CD4-positive, alpha-beta T cell treated with Interferon alpha-2 for 1 hour (primary cell): ENCODE measurements around the gene RPS6KA2.

Experiments
- DNase-seq, 2 donors: peaks; one replicate each; pipeline ENCODE4 v3.0.0-alpha.2; 2020 to 2022

The RPS6KA2 gene

GRCh38 chr6:166520905-166521834 is 105.9 kb downstream of the RPS6KA2 start:
- DNase-seq: no peak

GRCh38 chr6:166516251-166516884 is 110.7 kb downstream of the RPS6KA2 start:
- DNase-seq: no peak

- no peak for DNase-seq
These were observed 111.8 kb downstream of the RPS6KA2 start for GRCh38 chr6:166515072-166515810.

GRCh38 chr6:166514196-166514595 is 112.9 kb downstream of the RPS6KA2 start:
- DNase-seq: no peak

GRCh38 chr6:166512567-166512966 is 114.5 kb downstream of the RPS6KA2 start:
- peak; percentile 47 to 60 for DNase-seq

GRCh38 chr6:166511316-166511715 is 115.7 kb downstream of the RPS6KA2 start:
- DNase-seq: no peak

GRCh38 chr6:166509193-166509592 is 117.9 kb downstream of the RPS6KA2 start:
- DNase-seq: no peak

GRCh38 chr6:166508726-166509125 is 118.3 kb downstream of the RPS6KA2 start:
- no peak for DNase-seq

- DNase-seq: no peak
These were observed 119.1 kb downstream of the RPS6KA2 start for GRCh38 chr6:166507809-166508564.

- no peak for DNase-seq
These were observed 119.7 kb downstream of the RPS6KA2 start for GRCh38 chr6:166507380-166507779.

GRCh38 chr6:166505133-166505905 is 121.7 kb downstream of the RPS6KA2 start:
- no peak for DNase-seq

GRCh38 chr6:166504100-166504499 is 123.0 kb downstream of the RPS6KA2 start:
- no peak for DNase-seq

GRCh38 chr6:166503167-166503744 is 123.8 kb downstream of the RPS6KA2 start:
- DNase-seq: no peak

- DNase-seq: no peak
These were observed 124.6 kb downstream of the RPS6KA2 start for GRCh38 chr6:166502453-166502852.

GRCh38 chr6:166501246-166501645 is 125.8 kb downstream of the RPS6KA2 start:
- DNase-seq: no peak

- no peak for DNase-seq
These were observed 126.8 kb downstream of the RPS6KA2 start for GRCh38 chr6:166500246-166500645.

- DNase-seq: no peak
These were observed 127.5 kb downstream of the RPS6KA2 start for GRCh38 chr6:166499350-166500163.

GRCh38 chr6:166498661-166499349 is 128.2 kb downstream of the RPS6KA2 start:
- no peak for DNase-seq

GRCh38 chr6:166498228-166498627 is 128.8 kb downstream of the RPS6KA2 start:
- no peak for DNase-seq
